Endothelial cell of umbilical vein (primary cell): ENCODE measurements around the gene ITGA7. TPM values are rescaled to one million over a fixed set of nuclear protein-coding genes. Genes with fewer than 3 reads are reported as not detected.

Experiments used
- BruUV-seq: library from RNA; stranded (reverse); fragments of 400-500 nt; replicated peaks from 2 replicates; lab custom pipeline; 2021; lab: Mats Ljungman, UMichigan
- CTCF ChIA-PET: fragments of 300-600, 350-600 bp; sonication (Branson Sonifier 250); formaldehyde crosslinking; loops from one replicate; lab custom pipeline; 2021; ENCODE audit warnings: antibody characterized with exemption, inconsistent platforms; lab: Charles Lee
- POLR2A ChIA-PET: fragments of 300-600, 350-600 bp; sonication (Branson Sonifier 250); formaldehyde crosslinking; loops from one replicate; lab custom pipeline; 2021; ENCODE audit warnings: antibody characterized with exemption, inconsistent platforms; lab: Charles Lee
- DNase-seq: peaks from one replicate; pipeline ENCODE4 v3.0.0-alpha.2; 2011; ENCODE audit warnings: low read depth, low spot score
- FAIRE-seq: peaks from 2 replicates; lab custom pipeline; 2011; peaks lifted over from hg19 to GRCh38; lab: Jason Lieb, UNC
- H2AFZ ChIP-seq: 2 replicates; pipeline ENCODE4 v1.6.0; 2012; ENCODE audit warnings: low read depth, low read length, control low read depth, inconsistent platforms
- H3K27ac ChIP-seq: 2 replicates; pipeline ENCODE4 v1.5.1; 2011; ENCODE audit warnings: low read depth, mild to moderate bottlenecking, control low read depth, low read length, moderate library complexity; ENCODE audit not compliant: insufficient read depth
- H3K27me3 ChIP-seq, 2 experiments: 2 replicates each; pipeline versions ENCODE4 v1.6.0 to v1.6.1; 2011; ENCODE audit warnings: low read length in 2 of 2, mixed read lengths in 1 of 2; ENCODE audit not compliant: control insufficient read depth in 2 of 2, insufficient read depth in 2 of 2
- H3K36me3 ChIP-seq, 2 experiments: 2 replicates in 1 of 2; 3 replicates in 1 of 2; pipeline ENCODE4 v1.5.1; 2011; ENCODE audit warnings: low read length in 2 of 2, mild to moderate bottlenecking in 1 of 2, moderate library complexity in 1 of 2; ENCODE audit not compliant: control insufficient read depth in 2 of 2, insufficient read depth in 2 of 2; ENCODE audit errors: extremely low read depth in 1 of 2
- H3K4me1 ChIP-seq: 3 replicates; pipeline ENCODE4 v1.5.1; 2011; ENCODE audit warnings: mild to moderate bottlenecking, low read length; ENCODE audit not compliant: control insufficient read depth, insufficient read depth; ENCODE audit errors: extremely low read depth
- H3K4me2 ChIP-seq: 2 replicates; pipeline ENCODE4 v1.6.1; 2011; ENCODE audit warnings: low read length, control low read depth, mixed read lengths; ENCODE audit not compliant: insufficient read depth
- H3K4me3 ChIP-seq, 3 experiments: fragments of 200-600 bp in 1 of 3; sonication (generic), shearing (Covaris generic) in 1 of 3; replicated peaks in 1 of 3; 2 replicates each; pipeline ENCODE4 v1.5.1; 2011 to 2016; ENCODE audit warnings: control low read depth in 3 of 3, low read length in 3 of 3, mild to moderate bottlenecking in 2 of 3, inconsistent platforms in 1 of 3, low read depth in 1 of 3, moderate library complexity in 1 of 3; ENCODE audit not compliant: insufficient read depth in 1 of 3
- H3K79me2 ChIP-seq: 2 replicates; pipeline ENCODE4 v1.6.0; 2012; ENCODE audit warnings: low read length, inconsistent platforms; ENCODE audit not compliant: control insufficient read depth, insufficient read depth
- H3K9ac ChIP-seq: replicated peaks from 2 replicates; pipeline ENCODE3; 2011; ENCODE audit warnings: low read length, control low read depth; ENCODE audit not compliant: insufficient read depth; ENCODE audit errors: extremely low read depth
- H3K9me1 ChIP-seq: replicated peaks from 3 replicates; pipeline ENCODE4 v1.6.0; 2011; ENCODE audit warnings: mild to moderate bottlenecking, low read length; ENCODE audit not compliant: control insufficient read depth, insufficient read depth; ENCODE audit errors: extremely low read depth
- H3K9me3 ChIP-seq: replicated peaks from 2 replicates; pipeline ENCODE4 v1.5.1; 2012; ENCODE audit warnings: low read length, inconsistent platforms; ENCODE audit not compliant: control insufficient read depth, insufficient read depth
- H4K20me1 ChIP-seq: replicated peaks from 2 replicates; pipeline ENCODE3; 2011; ENCODE audit warnings: mild to moderate bottlenecking, low read length; ENCODE audit not compliant: control insufficient read depth, insufficient read depth; ENCODE audit errors: extremely low read depth
- CTCF ChIP-seq, 2 donors: IDR thresholded peaks; 1 replicate in 1 of 2; 2 replicates in 1 of 2; pipeline ENCODE4 v1.5.1; 2011; ENCODE audit warnings: low read length in 2 of 2, mild to moderate bottlenecking in 2 of 2, moderate library complexity in 2 of 2, control low read depth in 1 of 2, inconsistent platforms in 1 of 2, low read depth in 1 of 2; ENCODE audit not compliant: insufficient read depth in 1 of 2; ENCODE audit errors: extremely low read depth in 1 of 2
- EZH2 ChIP-seq: IDR thresholded peaks from 2 replicates; pipeline ENCODE4 v1.6.1; 2012; ENCODE audit warnings: borderline replicate concordance, low read depth, mild to moderate bottlenecking, moderate library complexity, low read length, inconsistent platforms; ENCODE audit not compliant: severe bottlenecking
- FOS ChIP-seq: IDR thresholded peaks from 2 replicates; pipeline ENCODE4 v1.6.1; 2011; ENCODE audit warnings: mild to moderate bottlenecking, low read length, moderate library complexity, borderline replicate concordance; ENCODE audit not compliant: insufficient read depth
- GATA2 ChIP-seq: IDR thresholded peaks from 2 replicates; pipeline ENCODE4 v1.7.0; 2011; ENCODE audit warnings: low read depth, mild to moderate bottlenecking, moderate library complexity, mixed read lengths, low read length; ENCODE audit not compliant: insufficient read length, insufficient read depth
- JUN ChIP-seq: IDR thresholded peaks from 2 replicates; pipeline ENCODE4 v1.6.1; 2011; ENCODE audit warnings: borderline replicate concordance, low read depth; ENCODE audit not compliant: insufficient read length, insufficient read depth
- MAX ChIP-seq: IDR thresholded peaks from 2 replicates; pipeline ENCODE4 v1.6.1; 2011; ENCODE audit not compliant: insufficient read depth, insufficient read length
- MYC ChIP-seq: IDR thresholded peaks from one replicate; pipeline ENCODE4 v1.6.1; 2011; ENCODE audit warnings: mild to moderate bottlenecking, low read depth, low read length
- POLR2A ChIP-seq: IDR thresholded peaks from 2 replicates; pipeline ENCODE4 v1.6.1; 2012; ENCODE audit warnings: low read depth, mild to moderate bottlenecking, control low read depth, low read length
- POLR2AphosphoS5 ChIP-seq: IDR thresholded peaks from 2 replicates; pipeline ENCODE4 v1.6.1; 2012; ENCODE audit warnings: low read depth, mild to moderate bottlenecking, control low read depth, low read length, moderate library complexity; ENCODE audit not compliant: insufficient read depth
- dilution Hi-C: fragments of 300-500 bp; cut with MboI; formaldehyde crosslinking; loops from one replicate; pipeline ENCODE4 v1.15.0; 2019; ENCODE audit warnings: low sequenced_read_pairs; ENCODE audit not compliant: extremely low pct_ligation_motif_present
- intact Hi-C: fragments of 100-400 bp; cut with micrococcal nuclease; formaldehyde crosslinking; loops from one replicate; pipeline ENCODE4 v1.10.0; 2022
- polyA plus RNA-seq, 4 experiments: library from polyadenylated mRNA; depleted of rRNA in 3 of 4; stranded (reverse) in 3 of 4; unstranded in 1 of 4; fragments of >200 nt; gene quantifications; 2 replicates each; pipeline versions ENCODE4 v1.2.1 to v1.2.3, GENCODE V29; 2011 to 2012; ENCODE audit warnings: missing spikeins in 1 of 4
- total RNA-seq: library from RNA; stranded (reverse); gene quantifications from 2 replicates; pipeline ENCODE4 v1.2.3, GENCODE V29; 2021

Gene ITGA7
- total and polyA plus RNA-seq, 2 donors (not counting 3 experiments of a cell fraction or from before 2014, with no cell fraction given) = 0.41 to 0.84 TPM

- Histone ChIP-seq H3K79me2 (no peaks in the 10 kb centered on the region), H3K9me3 (no peaks in the 10 kb centered on the region), H3K27me3 (peaks cover 2 to 3% of the 10 kb centered on the region in 2 experiments), H3K9me1 (no peaks in the 10 kb centered on the region), H3K4me1 (no peaks in the 10 kb centered on the region), H3K9ac (no peak overlapping the region), H3K4me2 (no peak overlapping the region), H3K4me3 (no peak overlapping the region), H4K20me1 (no peaks in the 10 kb centered on the region), H3K36me3 (no peaks in the 10 kb centered on the region), H2AFZ (no peak overlapping the region), H3K27ac (no peak overlapping the region)
- ChIA-PET CTCF (no interaction called here), POLR2A (no interaction called here)
- dilution Hi-C loops = no loop called here
- DNase-seq = no peak
- FAIRE-seq = no peak
- no peak for TF ChIP-seq POLR2AphosphoS5
- no peak for TF ChIP-seq MAX
- no peak for TF ChIP-seq GATA2
- TF ChIP-seq EZH2 = no peak
- no peak for TF ChIP-seq JUN
- no peak for TF ChIP-seq FOS
- no peak for TF ChIP-seq CTCF (IDR thresholded peaks at IDR 0.05; ENCODE audit: extremely low read depth in 1 of 2, insufficient read depth in 1 of 2, low read depth in 1 of 2, low read length in 2 of 2)
- TF ChIP-seq POLR2A = no peak
- no peak for TF ChIP-seq MYC
- no TSS peak for BruUV-seq
- intact Hi-C loops = no loop called here
Measured at GRCh38 chr12:55652352-55652751, 55.4 kb downstream of the ITGA7 start.
